K562 (cell line): ENCODE measurements around the gene SYT7. TPM values are rescaled to one million over a fixed set of nuclear protein-coding genes. Genes with fewer than 3 reads are reported as not detected.

Experiments
- BCLAF1 ChIP-seq, 2 experiments: fragments of 450-650 bp in 1 of 2; IDR thresholded peaks; 2 replicates each; pipeline ENCODE4 v1.6.1; 2011 to 2017; ENCODE audit warnings: low read depth in 2 of 2, antibody characterized with exemption in 1 of 2, borderline replicate concordance in 1 of 2, low read length in 1 of 2, mild to moderate bottlenecking in 1 of 2, mixed read lengths in 1 of 2; ENCODE audit not compliant: control insufficient read depth in 1 of 2
- ETV6 ChIP-seq, 3 experiments: fragments of 150-350 bp in 1 of 3; sonication (generic) in 1 of 3; formaldehyde crosslinking in 1 of 3; IDR thresholded peaks; 2 replicates each; pipeline versions ENCODE4 v1.6.1 to v1.8.0; 2014 to 2022; ENCODE audit warnings: borderline replicate concordance in 2 of 3, low read depth in 2 of 3, antibody characterized with exemption in 1 of 3, low read length in 1 of 3, mild to moderate bottlenecking in 1 of 3, missing genetic modification reagents in 1 of 3
- HNRNPL ChIP-seq: fragments of 200-400 bp; formaldehyde crosslinking; IDR thresholded peaks from 2 replicates; pipeline ENCODE4 v1.6.1; 2017; ENCODE audit warnings: low read depth, mild to moderate bottlenecking, low read length
- NR2C2 ChIP-seq, 2 experiments: fragments of 200-800 bp in 1 of 2; sonication (Bioruptor generic) in 1 of 2; sonication (generic) in 1 of 2; formaldehyde crosslinking in 1 of 2; IDR thresholded peaks; 2 replicates each; pipeline versions ENCODE4 v1.6.1 to v1.8.0; 2016 to 2022; ENCODE audit warnings: mild to moderate bottlenecking in 1 of 2, missing compliant biosample characterization in 1 of 2, missing genetic modification characterization in 1 of 2, missing genetic modification reagents in 1 of 2
- PCBP2 ChIP-seq: fragments of 200-400 bp; formaldehyde crosslinking; IDR thresholded peaks from 2 replicates; pipeline ENCODE4 v1.6.1; 2018; ENCODE audit warnings: low read length, low read depth, mild to moderate bottlenecking, moderate library complexity; ENCODE audit not compliant: poor library complexity, severe bottlenecking
- PHTF2 ChIP-seq: fragments of 250-450 bp; sonication (Bioruptor Pico); IDR thresholded peaks from 2 replicates; pipeline ENCODE4 v1.5.0; 2021; ENCODE audit warnings: mild to moderate bottlenecking
- RAD21 ChIP-seq, 2 experiments: fragments of 250-450 bp in 1 of 2; fragments of 450-650 bp in 1 of 2; sonication (Bioruptor Pico) in 1 of 2; formaldehyde crosslinking in 1 of 2; IDR thresholded peaks in 1 of 2; conservative IDR thresholded peaks in 1 of 2; 2 replicates each; pipeline versions ENCODE4 v1.4.0 to v1.8.0; 2020 to 2022; ENCODE audit warnings: mild to moderate bottlenecking in 2 of 2, moderate library complexity in 1 of 2
- RNF2 ChIP-seq: sonication (generic); IDR thresholded peaks from 2 replicates; pipeline ENCODE4 v1.6.1; 2016
- SP1 ChIP-seq: sonication (generic); formaldehyde crosslinking; IDR thresholded peaks from 2 replicates; pipeline ENCODE4 v1.8.1; 2022; ENCODE audit warnings: mild to moderate bottlenecking, missing genetic modification reagents
- STAT6 ChIP-seq: sonication (generic); formaldehyde crosslinking; IDR thresholded peaks from 2 replicates; pipeline ENCODE4 v1.8.1; 2023; ENCODE audit warnings: mild to moderate bottlenecking, missing genetic modification reagents
- SUPT5H ChIP-seq: fragments of 450-650 bp; IDR thresholded peaks from 2 replicates; pipeline ENCODE4 v1.6.1; 2016
- YY1 ChIP-seq, 3 experiments: IDR thresholded peaks; 2 replicates each; pipeline ENCODE4 v1.6.1; 2011; ENCODE audit warnings: low read length in 2 of 3, mild to moderate bottlenecking in 2 of 3, moderate library complexity in 2 of 3, borderline replicate concordance in 1 of 3, control low read depth in 1 of 3, low read depth in 1 of 3; ENCODE audit not compliant: insufficient read depth in 3 of 3, insufficient replicate concordance in 2 of 3, control insufficient read depth in 1 of 3, insufficient read length in 1 of 3; ENCODE audit errors: extremely low read depth in 1 of 3
- ZNF143 ChIP-seq: sonication (generic); formaldehyde crosslinking; IDR thresholded peaks from 2 replicates; pipeline ENCODE4 v1.9.0; 2022; ENCODE audit warnings: mild to moderate bottlenecking, missing genetic modification reagents
- polyA plus RNA-seq, 8 experiments: library from polyadenylated mRNA; depleted of rRNA in 4 of 8; stranded (reverse) in 5 of 8; unstranded in 3 of 8; fragments of >200 nt; fragmentation: Nextera tagmentation in 2 of 8; fragmentation: Illumina TruSeq in 1 of 8; extraction: Ambion mirVana in 2 of 8; extraction: Trizol in 1 of 8; gene quantifications; 2 replicates each; pipeline versions ENCODE4 v1.2.1 to v1.2.3, GENCODE V29; 2011 to 2014; ENCODE audit warnings: inconsistent platforms in 1 of 8, missing spikeins in 1 of 8
- total RNA-seq, 7 experiments: library from RNA; depleted of rRNA in 6 of 7; stranded (reverse); fragments of >200 nt in 6 of 7; fragmentation: Illumina TruSeq in 2 of 7; extraction: Trizol in 2 of 7; gene quantifications; 2 replicates each; pipeline versions ENCODE4 v1.2.1 to v1.2.3, GENCODE V29; 2011 to 2021; ENCODE audit warnings: low replicate concordance in 1 of 7
- TF ChIP-seq, protein P1 (sequence below): IDR thresholded peaks from 2 replicates; pipeline ENCODE4 v1.6.1; 2011; ENCODE audit not compliant: insufficient read length; ENCODE audit errors: extremely low read depth

The SYT7 gene
- total and polyA plus RNA-seq, 9 of the 15 experiments (the other 6 are each of a cell fraction or from before 2014, with no cell fraction given): 0.01 to 0.51 (median 0.16) TPM; not detected in 1

DNA sequence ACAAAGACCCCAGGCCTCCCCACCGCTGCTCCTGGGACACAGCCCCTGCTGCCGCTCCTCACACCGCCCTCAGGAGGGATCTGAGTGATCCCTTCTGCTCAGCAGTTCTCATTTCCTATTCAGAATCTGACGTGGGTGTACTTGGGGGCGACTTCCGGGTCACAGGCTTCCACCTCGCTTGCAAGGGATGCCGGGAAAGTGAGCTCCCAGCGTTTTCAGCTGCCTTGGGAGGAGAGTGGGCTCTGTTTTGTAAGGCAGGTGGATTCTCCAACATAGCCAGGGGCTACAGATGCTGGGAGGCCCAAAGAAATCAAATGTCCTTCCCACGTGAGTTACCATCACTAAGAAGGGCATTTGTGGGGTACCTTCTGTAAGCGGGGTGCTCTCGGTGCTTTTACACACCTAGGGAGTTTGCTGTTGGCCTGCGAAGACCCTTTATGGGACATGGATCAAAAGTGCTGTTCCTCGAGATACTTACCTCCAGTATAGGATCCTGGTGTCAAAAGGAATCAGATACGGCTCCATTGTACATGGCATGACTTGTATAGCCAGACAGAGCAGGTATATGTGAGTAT is 82.0 kb downstream of the SYT7 start (continued):
- 0 out of 4 replicates have a peak, but pooled peaks of 1 of the 2 experiments have one; percentile 44 for TF ChIP-seq ETV6 (IDR thresholded peaks at IDR 0.05; ENCODE audit: borderline replicate concordance in 1 of 2, low read depth in 2 of 2, low read length in 1 of 2)
- no peak for TF ChIP-seq ETV6 (CRISPR knock-in tag; IDR thresholded peaks at IDR 0.05; ENCODE audit: borderline replicate concordance)
- TF ChIP-seq PHTF2 (CRISPR knock-in tag): no peak
- TF ChIP-seq NR2C2 (CRISPR knock-in tag; IDR thresholded peaks at IDR 0.05): peak; percentile 68
- TF ChIP-seq NR2C2 (tag; IDR thresholded peaks at IDR 0.05): peak; percentile 92
- TF ChIP-seq RAD21 (CRISPR knock-in tag; conservative IDR thresholded peaks at IDR 0.05 in 1 of 2, IDR thresholded peaks at IDR 0.05 in 1 of 2): no peak
- TF ChIP-seq, protein P1, sequence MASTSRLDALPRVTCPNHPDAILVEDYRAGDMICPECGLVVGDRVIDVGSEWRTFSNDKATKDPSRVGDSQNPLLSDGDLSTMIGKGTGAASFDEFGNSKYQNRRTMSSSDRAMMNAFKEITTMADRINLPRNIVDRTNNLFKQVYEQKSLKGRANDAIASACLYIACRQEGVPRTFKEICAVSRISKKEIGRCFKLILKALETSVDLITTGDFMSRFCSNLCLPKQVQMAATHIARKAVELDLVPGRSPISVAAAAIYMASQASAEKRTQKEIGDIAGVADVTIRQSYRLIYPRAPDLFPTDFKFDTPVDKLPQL: peak; percentile 97
- TF ChIP-seq SP1 (CRISPR knock-in tag): no peak
- TF ChIP-seq BCLAF1 (IDR thresholded peaks at IDR 0.05; ENCODE audit: borderline replicate concordance in 1 of 2, control insufficient read depth in 1 of 2, low read depth in 2 of 2, low read length in 1 of 2): peak in 1 of 2 experiments; percentile 98; a peak in 2 of 4 replicates
- TF ChIP-seq YY1 (IDR thresholded peaks at IDR 0.05; ENCODE audit: borderline replicate concordance in 1 of 3, control insufficient read depth in 1 of 3, extremely low read depth in 1 of 3, insufficient read depth in 3 of 3, insufficient read length in 1 of 3, insufficient replicate concordance in 2 of 3, low read depth in 1 of 3, low read length in 2 of 3): peak in 1 of 3 experiments; percentile 21
- TF ChIP-seq HNRNPL: no peak
- peak; percentile 80 for TF ChIP-seq SUPT5H
- no peak for TF ChIP-seq PCBP2
- no peak for TF ChIP-seq STAT6 (CRISPR knock-in tag)
- TF ChIP-seq RNF2: peak; percentile 67; the same call in 1 of the 2 replicates
- TF ChIP-seq ZNF143 (CRISPR knock-in tag): peak; percentile 76
